Adrenal gland (tissue), 5 donors: ENCODE results near the gene UTP14A.

Experiments
- CTCF ChIP-seq, 6 experiments: fragments of 450-650 bp in 4 of 6; fragments of 200-600 bp in 2 of 6; sonication (generic) in 1 of 6; IDR thresholded peaks; 1 replicate in 5 of 6; 2 replicates in 1 of 6; pipeline versions ENCODE4 v1.5.1 to v1.8.0; 2016 to 2021; ENCODE audit warnings: antibody characterized with exemption in 6 of 6, mild to moderate bottlenecking in 2 of 6, moderate library complexity in 1 of 6
- POLR2A ChIP-seq, 2 donors: fragments of 450-650 bp; IDR thresholded peaks; one replicate each; pipeline ENCODE4 v1.6.1; 2017; ENCODE audit warnings: antibody characterized with exemption in 2 of 2, mild to moderate bottlenecking in 2 of 2, moderate library complexity in 1 of 2
- donor health status: DM: no; HTN: no; CAD: no.

DNA sequence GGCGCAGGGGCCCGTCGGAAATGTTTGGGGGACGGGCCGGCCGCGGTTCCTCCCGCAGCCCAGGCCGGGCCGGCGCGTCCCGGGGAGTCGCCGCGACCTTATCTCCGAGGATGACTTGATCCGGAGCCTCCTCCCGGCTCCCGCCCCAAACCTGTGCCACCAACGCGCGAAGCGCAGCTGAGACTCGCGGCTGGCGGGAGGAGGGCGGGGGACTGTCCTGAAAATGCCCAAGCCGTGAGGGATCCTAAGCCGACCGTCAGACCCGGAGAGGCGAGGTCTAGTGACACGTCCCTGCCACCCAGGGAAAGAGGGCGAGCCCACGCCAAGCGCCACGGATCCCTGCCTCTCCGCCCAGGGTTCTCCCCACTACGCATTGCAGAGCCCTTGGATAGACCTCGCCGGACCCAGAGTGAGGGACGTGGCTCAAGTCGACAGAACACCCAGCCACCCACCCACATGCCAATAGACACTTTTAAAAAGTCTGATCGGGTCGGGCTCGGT lies 26.9 kb downstream of the UTP14A start:
- TF ChIP-seq CTCF (IDR thresholded peaks at IDR 0.05) (no peak), POLR2A (IDR thresholded peaks at IDR 0.05) (peak in 1 of 2 donors; percentile 47)
